Lung (tissue), 12 donors: Measurements from ENCODE around the gene ADARB1. TPM values are rescaled to one million over a fixed set of nuclear protein-coding genes. Genes with fewer than 3 reads are reported as not detected.

Source experiments
- ATAC-seq: fragments of 200-7000 bp; cut with Tn5 transposase; one replicate; pipeline ENCODE4 v1.9.1; 2020; ENCODE audit warnings: moderate number of reproducible peaks; ENCODE audit not compliant: insufficient read depth, low FRiP score
- DNase-seq, 3 donors: peaks; one replicate each; pipeline ENCODE4 v3.0.0-alpha.2; 2013 to 2017
- H3K27ac ChIP-seq, 2 donors: one replicate each; pipeline ENCODE4 v1.5.1; 2013; ENCODE audit warnings: mild to moderate bottlenecking in 2 of 2, moderate library complexity in 2 of 2, control low read depth in 1 of 2, inconsistent platforms in 1 of 2, low read depth in 1 of 2, low read length in 1 of 2
- H3K27me3 ChIP-seq, 3 donors: one replicate each; pipeline ENCODE4 v1.5.1; 2013; ENCODE audit warnings: low read length in 2 of 3; ENCODE audit not compliant: control insufficient read depth in 3 of 3, insufficient read depth in 3 of 3
- H3K36me3 ChIP-seq, 4 donors: one replicate each; pipeline ENCODE4 v1.5.1; 2013; ENCODE audit warnings: low read length in 4 of 4, mild to moderate bottlenecking in 1 of 4, moderate library complexity in 1 of 4; ENCODE audit not compliant: control insufficient read depth in 4 of 4, insufficient read depth in 4 of 4
- H3K4me1 ChIP-seq, 5 donors: one replicate each; pipeline ENCODE4 v1.5.1; 2013; ENCODE audit warnings: low read length in 5 of 5, mild to moderate bottlenecking in 2 of 5, moderate library complexity in 1 of 5; ENCODE audit not compliant: control insufficient read depth in 5 of 5, insufficient read depth in 5 of 5
- H3K4me3 ChIP-seq: one replicate; pipeline ENCODE4 v1.5.1; 2013; ENCODE audit warnings: mild to moderate bottlenecking, control low read depth, moderate library complexity
- H3K9ac ChIP-seq, 2 donors: one replicate each; pipeline ENCODE4 v1.5.1; 2013; ENCODE audit warnings: low read length in 2 of 2, control low read depth in 1 of 2; ENCODE audit not compliant: insufficient read depth in 1 of 2
- H3K9me3 ChIP-seq, 4 donors: one replicate each; pipeline ENCODE4 v1.5.1; 2013; ENCODE audit warnings: low read length in 3 of 4, mild to moderate bottlenecking in 1 of 4, moderate library complexity in 1 of 4; ENCODE audit not compliant: control insufficient read depth in 4 of 4, insufficient read depth in 3 of 4
- WGBS, 2 donors: extraction: QIAGEN DNeasy Blood & Tissue Kit; methylation state at CpG; one replicate each; pipeline ENCODE4 v1.1.7; 2013; 5-methylcytosine and 5-hydroxymethylcytosine counted together
- polyA plus RNA-seq, 2 donors: library from polyadenylated mRNA; stranded (reverse); fragments of 200-250 nt; gene quantifications; one replicate each; pipeline ENCODE4 v1.2.1, GENCODE V29; 2013
- total RNA-seq, 2 donors: library from RNA; depleted of rRNA in 1 of 2; stranded (reverse); fragments of >200 nt in 1 of 2; gene quantifications; one replicate each; pipeline ENCODE4 v1.2.1, GENCODE V29; 2014 to 2021
- TF ChIP-seq, protein P1 (sequence below): IDR thresholded peaks from 2 replicates; pipeline ENCODE4 v1.5.1; 2012; ENCODE audit warnings: mild to moderate bottlenecking; ENCODE audit errors: control extremely low read depth, extremely low read depth
- donor health status: control.
- donor health status: control.
- donor health status: Bipolar disorder and iron deficiency.
- donor health status: healthy.
- donor health status: DM: yes; HTN: yes; CAD: no.

ADARB1 gene
- total and polyA plus RNA-seq, 4 donors = 13.4 to 47.7 (median 32.6) TPM

DNA sequence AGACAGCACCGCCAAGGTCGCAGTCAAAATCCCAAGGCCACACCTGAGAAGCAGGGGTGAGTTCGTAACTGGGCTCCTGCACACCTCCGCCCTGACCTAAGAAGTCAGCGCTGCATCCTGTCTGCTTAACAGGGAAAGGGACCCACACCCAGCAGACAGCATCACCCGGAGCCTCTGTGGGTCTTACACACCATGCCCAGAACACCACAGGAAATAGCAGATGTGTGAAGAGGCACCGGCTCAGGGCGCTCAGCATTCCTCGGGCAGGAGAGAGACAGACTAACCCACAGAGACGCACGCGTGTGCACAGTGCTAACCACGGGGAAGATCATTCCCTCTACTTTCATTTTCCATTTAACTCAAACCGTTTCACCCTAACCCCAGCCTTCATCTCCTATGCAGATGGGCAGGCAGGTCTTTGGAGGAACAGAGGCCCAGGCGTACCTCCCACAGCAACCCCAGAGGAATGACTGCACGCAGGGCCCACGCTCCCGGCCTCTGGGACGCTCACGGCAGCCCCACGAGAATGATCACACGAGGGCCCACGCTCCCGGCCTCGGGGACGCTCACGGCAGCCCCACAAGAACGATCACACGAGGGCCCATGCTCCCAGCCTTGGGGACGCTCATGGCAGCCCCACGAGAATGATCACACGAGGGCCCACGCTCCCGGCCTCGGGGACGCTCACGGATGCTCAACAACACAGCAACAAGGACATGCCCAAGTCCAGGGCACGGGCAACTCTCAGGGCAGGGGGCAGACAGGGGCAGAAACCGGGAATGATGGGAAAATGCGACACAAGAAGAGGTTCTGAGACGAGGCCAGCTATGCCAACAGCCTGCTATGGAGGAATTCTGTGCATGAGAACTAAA, 192.4 kb downstream of the ADARB1 start:
- H3K4me3 ChIP-seq = no peak overlapping the region
- no peak overlapping the region for H3K9ac ChIP-seq
- DNase-seq = peak in 1 of 3 donors; percentile 3
- H3K4me1 ChIP-seq = no peaks in the 10 kb centered on the region
- H3K36me3 ChIP-seq = peaks cover 10 to 56% (median 32%) of the 10 kb centered on the region in 4 donors
- H3K9me3 ChIP-seq = peaks cover 0 to 2% (median 0%) of the 10 kb centered on the region in 4 donors
- ATAC-seq = no peak
- no peaks in the 10 kb centered on the region for H3K27me3 ChIP-seq
- no peak overlapping the region for H3K27ac ChIP-seq
- TF ChIP-seq, protein P1, sequence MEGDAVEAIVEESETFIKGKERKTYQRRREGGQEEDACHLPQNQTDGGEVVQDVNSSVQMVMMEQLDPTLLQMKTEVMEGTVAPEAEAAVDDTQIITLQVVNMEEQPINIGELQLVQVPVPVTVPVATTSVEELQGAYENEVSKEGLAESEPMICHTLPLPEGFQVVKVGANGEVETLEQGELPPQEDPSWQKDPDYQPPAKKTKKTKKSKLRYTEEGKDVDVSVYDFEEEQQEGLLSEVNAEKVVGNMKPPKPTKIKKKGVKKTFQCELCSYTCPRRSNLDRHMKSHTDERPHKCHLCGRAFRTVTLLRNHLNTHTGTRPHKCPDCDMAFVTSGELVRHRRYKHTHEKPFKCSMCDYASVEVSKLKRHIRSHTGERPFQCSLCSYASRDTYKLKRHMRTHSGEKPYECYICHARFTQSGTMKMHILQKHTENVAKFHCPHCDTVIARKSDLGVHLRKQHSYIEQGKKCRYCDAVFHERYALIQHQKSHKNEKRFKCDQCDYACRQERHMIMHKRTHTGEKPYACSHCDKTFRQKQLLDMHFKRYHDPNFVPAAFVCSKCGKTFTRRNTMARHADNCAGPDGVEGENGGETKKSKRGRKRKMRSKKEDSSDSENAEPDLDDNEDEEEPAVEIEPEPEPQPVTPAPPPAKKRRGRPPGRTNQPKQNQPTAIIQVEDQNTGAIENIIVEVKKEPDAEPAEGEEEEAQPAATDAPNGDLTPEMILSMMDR = no peak
- 84 to 87% methylated on average over 41 of the region's 41 CpGs for WGBS, 2 donors

DNA sequence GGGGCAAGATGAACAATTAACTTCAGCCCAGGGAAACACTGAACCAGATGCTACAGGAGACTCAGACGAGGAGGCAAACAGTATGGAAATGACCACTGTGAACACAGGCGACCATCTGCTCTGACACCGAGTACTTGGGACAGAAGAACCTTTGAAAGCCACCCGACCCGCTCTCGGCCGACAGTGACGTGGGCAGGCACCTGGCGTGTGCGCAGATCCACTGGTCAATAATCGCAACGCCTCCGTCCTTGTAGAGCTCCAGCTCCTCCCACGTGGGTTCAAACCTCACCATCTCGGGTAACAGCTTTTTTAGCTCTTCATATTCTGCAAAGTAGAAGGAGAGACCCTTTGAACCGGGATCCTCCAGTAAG, 193.0 kb downstream of the ADARB1 start:
- Histone ChIP-seq H3K4me3 (no peak overlapping the region), H3K27ac (no peak overlapping the region), H3K27me3 (no peaks in the 10 kb centered on the region), H3K9me3 (peaks cover 0 to 2% (median 0%) of the 10 kb centered on the region in 4 donors), H3K36me3 (peaks cover 10 to 54% (median 37%) of the 10 kb centered on the region in 4 donors), H3K9ac (no peak overlapping the region), H3K4me1 (no peaks in the 10 kb centered on the region)
- 96 to 99% methylated on average over 16 of the region's 16 CpGs for WGBS, 2 donors
- no peak for ATAC-seq
- no peak for DNase-seq
- TF ChIP-seq, protein P1 = no peak

DNA sequence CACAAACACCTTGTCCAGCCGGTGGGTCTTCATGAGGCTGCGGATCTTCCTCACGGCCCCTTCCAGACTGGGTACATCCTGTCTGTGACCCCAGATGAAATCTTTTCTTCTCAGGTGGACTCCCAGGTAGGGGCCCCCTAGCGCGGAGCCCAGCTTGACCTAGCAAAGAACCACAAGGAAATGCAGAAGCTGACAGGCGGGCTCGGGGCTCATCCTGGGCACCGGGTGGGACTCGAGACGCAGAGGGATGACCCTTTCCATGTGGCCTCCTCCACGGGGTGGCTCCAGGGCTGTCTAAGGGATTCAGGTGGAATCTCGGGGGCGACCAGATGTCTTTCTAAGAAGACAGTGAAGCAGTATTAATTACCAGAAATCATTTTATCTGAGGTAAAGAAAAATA, 195.5 kb downstream of the ADARB1 start:
- no peak overlapping the region for H3K27ac ChIP-seq
- TF ChIP-seq, protein P1 = no peak
- H3K4me3 ChIP-seq = no peak overlapping the region
- peaks cover 0 to 6% (median 1%) of the 10 kb centered on the region in 4 donors for H3K9me3 ChIP-seq
- H3K27me3 ChIP-seq = no peaks in the 10 kb centered on the region
- ATAC-seq (no peak), DNase-seq (peak in 1 of 3 donors; percentile 7)
- no peak overlapping the region for H3K9ac ChIP-seq
- peaks cover 17 to 61% (median 38%) of the 10 kb centered on the region in 4 donors for H3K36me3 ChIP-seq
- 95 to 99% methylated on average over 13 of the region's 13 CpGs for WGBS, 2 donors
- H3K4me1 ChIP-seq = no peaks in the 10 kb centered on the region
